Neuronal stem cell (in vitro differentiated cells): ENCODE data around the gene DCPS.

Source experiments
- DNase-seq: peaks from one replicate; pipeline ENCODE4 v3.0.0-alpha.2; 2013; ENCODE audit warnings: low spot score
- H2AFZ ChIP-seq: one replicate; pipeline ENCODE4 v1.6.1; 2013; ENCODE audit warnings: mild to moderate bottlenecking, low read length, inconsistent platforms
- H2AK5ac ChIP-seq: 2 replicates; pipeline ENCODE4 v1.6.1; 2013; ENCODE audit warnings: low read depth, mild to moderate bottlenecking, inconsistent platforms, low read length, moderate library complexity, mixed read lengths
- H2BK120ac ChIP-seq: 2 replicates; pipeline ENCODE4 v1.6.1; 2013; ENCODE audit warnings: low read depth, mild to moderate bottlenecking, inconsistent platforms, low read length, moderate library complexity, mixed read lengths
- H2BK12ac ChIP-seq: one replicate; pipeline ENCODE4 v1.6.1; 2013; ENCODE audit warnings: low read length, inconsistent platforms
- H2BK15ac ChIP-seq: 2 replicates; pipeline ENCODE4 v1.6.1; 2013; ENCODE audit warnings: mild to moderate bottlenecking, low read length, inconsistent platforms, mixed read lengths
- H2BK5ac ChIP-seq: one replicate; pipeline ENCODE4 v1.6.1; 2013; ENCODE audit warnings: inconsistent platforms, mild to moderate bottlenecking, low read length, moderate library complexity
- H3K14ac ChIP-seq: one replicate; pipeline ENCODE4 v1.6.1; 2013; ENCODE audit warnings: low read length, inconsistent platforms
- H3K18ac ChIP-seq: 2 replicates; pipeline ENCODE4 v1.6.1; 2013; ENCODE audit warnings: low read length, inconsistent platforms
- H3K23ac ChIP-seq: 2 replicates; pipeline ENCODE4 v1.6.1; 2013; ENCODE audit warnings: low read depth, mild to moderate bottlenecking, mixed read lengths, low read length, inconsistent platforms; ENCODE audit not compliant: poor library complexity
- H3K27ac ChIP-seq: replicated peaks from 3 replicates; pipeline ENCODE4 v1.5.1; 2013; ENCODE audit warnings: low read length, inconsistent platforms
- H3K27me3 ChIP-seq, 3 experiments: 2 replicates each; pipeline ENCODE4 v1.6.1; 2013; ENCODE audit warnings: low read length in 3 of 3, mild to moderate bottlenecking in 2 of 3, inconsistent platforms in 1 of 3, low read depth in 1 of 3, mixed read lengths in 1 of 3, moderate library complexity in 1 of 3; ENCODE audit not compliant: control insufficient read depth in 3 of 3, insufficient read depth in 3 of 3
- H3K36me3 ChIP-seq, 2 donors: replicated peaks in 1 of 2; 2 replicates each; pipeline ENCODE4 v1.6.1; 2013; ENCODE audit warnings: low read length in 2 of 2; ENCODE audit not compliant: control insufficient read depth in 2 of 2, insufficient read depth in 2 of 2
- H3K4ac ChIP-seq: 2 replicates; pipeline ENCODE4 v1.6.1; 2013; ENCODE audit warnings: inconsistent platforms, mild to moderate bottlenecking, low read length, moderate library complexity
- H3K4me1 ChIP-seq, 2 donors: 1 replicate in 1 of 2; 2 replicates in 1 of 2; pipeline ENCODE4 v1.6.1; 2013; ENCODE audit warnings: low read length in 2 of 2, low read depth in 1 of 2; ENCODE audit not compliant: control insufficient read depth in 2 of 2, insufficient read depth in 1 of 2
- H3K4me2 ChIP-seq: one replicate; pipeline ENCODE4 v1.6.1; 2013; ENCODE audit warnings: mild to moderate bottlenecking, low read length, inconsistent platforms; ENCODE audit not compliant: insufficient read depth, poor library complexity, severe bottlenecking
- H3K4me3 ChIP-seq, 2 donors: 2 replicates each; pipeline ENCODE4 v1.5.1; 2013; ENCODE audit warnings: low read length in 2 of 2, mild to moderate bottlenecking in 2 of 2, inconsistent platforms in 1 of 2, moderate library complexity in 1 of 2
- H3K79me1 ChIP-seq: one replicate; pipeline ENCODE4 v1.6.1; 2013; ENCODE audit warnings: low read depth, mild to moderate bottlenecking, inconsistent platforms, low read length, moderate library complexity
- H3K9ac ChIP-seq: one replicate; pipeline ENCODE4 v1.6.1; 2013; ENCODE audit warnings: mild to moderate bottlenecking, low read depth, low read length, inconsistent platforms; ENCODE audit not compliant: poor library complexity
- H3K9me3 ChIP-seq, 2 donors: replicated peaks in 1 of 2; 2 replicates each; pipeline versions ENCODE3 to v1.6.1; 2013; ENCODE audit warnings: low read length in 2 of 2, mild to moderate bottlenecking in 2 of 2, inconsistent platforms in 1 of 2, low read depth in 1 of 2, mixed read lengths in 1 of 2, moderate library complexity in 1 of 2; ENCODE audit not compliant: control insufficient read depth in 2 of 2, insufficient read depth in 1 of 2
- H4K8ac ChIP-seq: one replicate; pipeline ENCODE4 v1.6.1; 2013; ENCODE audit warnings: low read depth, mild to moderate bottlenecking, inconsistent platforms, low read length, moderate library complexity
- H4K91ac ChIP-seq: one replicate; pipeline ENCODE4 v1.6.1; 2013; ENCODE audit warnings: low read length, low read depth, mild to moderate bottlenecking, inconsistent platforms; ENCODE audit not compliant: poor library complexity
- WGBS, 2 donors: extraction: QIAGEN DNeasy Blood & Tissue Kit; methylation state at CpG; one replicate each; pipeline ENCODE4 v1.1.7; 2013; ENCODE audit warnings: missing lambda C conversion rate in 2 of 2, mixed read lengths in 1 of 2; ENCODE audit not compliant: insufficient read length in 2 of 2, insufficient replicate concordance in 1 of 2; ENCODE audit errors: extremely low coverage in 2 of 2; 5-methylcytosine and 5-hydroxymethylcytosine counted together

The DCPS gene

GRCh38 chr11:126257144-126257543 is 46.7 kb upstream of the DCPS start:
- Histone ChIP-seq H2AK5ac (no peak overlapping the region), H3K27ac (no peak overlapping the region), H3K27me3 (no peaks in the 10 kb centered on the region), H2BK15ac (no peak overlapping the region), H3K79me1 (no peaks in the 10 kb centered on the region), H3K36me3 (peaks cover 19 to 82% of the 10 kb centered on the region in 2 donors), H3K18ac (no peak overlapping the region), H3K9me3 (no peaks in the 10 kb centered on the region), H2BK120ac (no peak overlapping the region), H2BK12ac (no peak overlapping the region), H2BK5ac (no peak overlapping the region), H3K4ac (no peak overlapping the region), H3K9ac (no peak overlapping the region), H3K4me2 (no peak overlapping the region), H3K14ac (no peak overlapping the region), H3K4me1 (no peaks in the 10 kb centered on the region), H2AFZ (no peak overlapping the region), H3K4me3 (no peak overlapping the region), H3K23ac (no peak overlapping the region), H4K8ac (no peak overlapping the region), H4K91ac (no peak overlapping the region)
- DNase-seq, result no peak
- no CpG with 5 or more reads among the region's 2 CpGs for whole genome bisulfite sequencing, 2 donors

- Histone ChIP-seq H3K4me2 (no peak overlapping the region), H2BK15ac (no peak overlapping the region), H3K79me1 (no peaks in the 10 kb centered on the region), H4K91ac (no peak overlapping the region), H2AK5ac (no peak overlapping the region), H3K18ac (no peak overlapping the region), H3K4me1 (no peaks in the 10 kb centered on the region), H3K4ac (no peak overlapping the region), H4K8ac (no peak overlapping the region), H2BK120ac (no peak overlapping the region), H3K4me3 (no peak overlapping the region), H3K9me3 (no peaks in the 10 kb centered on the region), H3K9ac (no peak overlapping the region), H3K27me3 (no peaks in the 10 kb centered on the region), H3K36me3 (peaks cover 18 to 84% of the 10 kb centered on the region in 2 donors), H3K14ac (no peak overlapping the region), H3K23ac (no peak overlapping the region), H3K27ac (no peak overlapping the region), H2BK5ac (no peak overlapping the region), H2AFZ (no peak overlapping the region), H2BK12ac (no peak overlapping the region)
- WGBS, 2 donors, result no CpG with 5 or more reads among the region's 2 CpGs
- no peak for DNase-seq
Measured at GRCh38 chr11:126257764-126258163, 46.1 kb upstream of the DCPS start.

GRCh38 chr11:126262216-126262615 is 41.6 kb upstream of the DCPS start:
- no peak overlapping the region for H3K4me3 ChIP-seq

GRCh38 chr11:126263489-126263888 is 40.4 kb upstream of the DCPS start:
- Histone ChIP-seq H3K4me3 (no peak overlapping the region), H3K4me1 (peaks cover 4 to 7% of the 10 kb centered on the region in 2 donors), H2AK5ac (no peak overlapping the region), H2BK5ac (peak overlapping the region; percentile 27), H3K14ac (no peak overlapping the region), H3K79me1 (no peaks in the 10 kb centered on the region), H2AFZ (no peak overlapping the region), H3K36me3 (peaks cover 49 to 88% of the 10 kb centered on the region in 2 donors), H3K4ac (no peak overlapping the region), H2BK12ac (no peak overlapping the region), H3K27me3 (no peaks in the 10 kb centered on the region), H3K9me3 (no peaks in the 10 kb centered on the region), H3K4me2 (no peak overlapping the region), H2BK120ac (no peak overlapping the region), H4K8ac (no peak overlapping the region), H2BK15ac (no peak overlapping the region), H3K9ac (no peak overlapping the region), H3K27ac (no peak overlapping the region), H3K18ac (no peak overlapping the region), H3K23ac (no peak overlapping the region), H4K91ac (no peak overlapping the region)
- no CpG with 5 or more reads among the region's 6 CpGs for WGBS, 2 donors
- DNase-seq, result no peak

More at GRCh38 chr11:126262216-126262615, 41.6 kb upstream of the DCPS start:
- Histone ChIP-seq H2AFZ (no peak overlapping the region), H2BK12ac (no peak overlapping the region), H3K9me3 (no peaks in the 10 kb centered on the region), H3K14ac (no peak overlapping the region), H3K18ac (no peak overlapping the region), H3K4me1 (no peaks in the 10 kb centered on the region), H4K8ac (no peak overlapping the region), H3K4me2 (no peak overlapping the region), H3K79me1 (no peaks in the 10 kb centered on the region), H3K27ac (no peak overlapping the region), H3K9ac (no peak overlapping the region), H2BK15ac (no peak overlapping the region), H4K91ac (no peak overlapping the region), H2BK120ac (no peak overlapping the region), H3K4ac (no peak overlapping the region), H3K36me3 (peaks cover 48 to 94% of the 10 kb centered on the region in 2 donors), H2BK5ac (no peak overlapping the region), H3K23ac (no peak overlapping the region), H2AK5ac (no peak overlapping the region), H3K27me3 (no peaks in the 10 kb centered on the region)
- no peak for DNase-seq
- no CpG with 5 or more reads among the region's 6 CpGs for WGBS, 2 donors
